WTC11 (cell line): Measurements from ENCODE around the gene TNS3. TPM values are rescaled to one million over a fixed set of nuclear protein-coding genes. Genes with fewer than 3 reads are reported as not detected.

Source experiments
- ATAC-seq: fragments of 200-7000 bp; cut with Tn5 transposase; 2 replicates; pipeline ENCODE4 v1.10.0; 2021; ENCODE audit warnings: mild to moderate bottlenecking, moderate library complexity
- CTCF ChIA-PET: fragments of 300-600 bp; sonication (Branson Sonifier 250); formaldehyde crosslinking; loops from one replicate; lab custom pipeline; 2021; ENCODE audit warnings: antibody characterized with exemption; lab: Charles Lee
- POLR2A ChIA-PET: fragments of 350-600 bp; sonication (Branson Sonifier 250); formaldehyde crosslinking; loops from one replicate; lab custom pipeline; 2021; ENCODE audit warnings: antibody characterized with exemption; lab: Charles Lee
- DNase-seq: peaks from one replicate; pipeline ENCODE4 v3.0.0; 2021; ENCODE audit warnings: low spot score
- H3K27ac Mint-ChIP-seq: 2 replicates; pipeline ENCODE4 v1.8.0; 2021; ENCODE audit warnings: mixed read lengths
- H3K27me3 Mint-ChIP-seq: 2 replicates; pipeline ENCODE4 v1.8.0; 2021; ENCODE audit warnings: low read depth, mild to moderate bottlenecking, moderate library complexity, mixed read lengths
- H3K36me3 Mint-ChIP-seq: 2 replicates; pipeline ENCODE4 v1.8.0; 2021; ENCODE audit warnings: mixed read lengths
- H3K4me1 Mint-ChIP-seq: 2 replicates; pipeline ENCODE4 v1.8.0; 2022; ENCODE audit warnings: mixed read lengths
- H3K4me3 Mint-ChIP-seq: 2 replicates; pipeline ENCODE4 v1.8.0; 2021; ENCODE audit warnings: mild to moderate bottlenecking, moderate library complexity, mixed read lengths
- H3K9me3 Mint-ChIP-seq: 2 replicates; pipeline ENCODE4 v1.8.0; 2021; ENCODE audit warnings: mixed read lengths
- ATF1 ChIP-seq: sonication (generic); formaldehyde crosslinking; IDR thresholded peaks from 2 replicates; pipeline ENCODE4 v1.8.1; 2023; ENCODE audit warnings: mild to moderate bottlenecking, moderate library complexity, missing genetic modification reagents
- ATF3 ChIP-seq: sonication (generic); formaldehyde crosslinking; conservative IDR thresholded peaks from 2 replicates; pipeline ENCODE4 v1.8.1; 2022; ENCODE audit warnings: mild to moderate bottlenecking, missing genetic modification reagents
- ELF4 ChIP-seq: sonication (generic); formaldehyde crosslinking; IDR thresholded peaks from 2 replicates; pipeline ENCODE4 v1.8.1; 2022; ENCODE audit warnings: low read depth, mild to moderate bottlenecking, moderate library complexity, missing genetic modification reagents
- GTF2I ChIP-seq: fragments of 250-450 bp; sonication (Bioruptor Pico); conservative IDR thresholded peaks from 2 replicates; pipeline ENCODE4 v1.4.0; 2021; ENCODE audit warnings: mild to moderate bottlenecking
- HMGA2 ChIP-seq: fragments of 250-450 bp; sonication (Bioruptor Pico); IDR thresholded peaks from 2 replicates; pipeline ENCODE4 v1.4.0; 2021; ENCODE audit warnings: mild to moderate bottlenecking, moderate library complexity
- IRF1 ChIP-seq: sonication (generic); formaldehyde crosslinking; IDR thresholded peaks from 2 replicates; pipeline ENCODE4 v1.8.0; 2023; ENCODE audit warnings: missing genetic modification reagents
- IRF2 ChIP-seq: sonication (generic); formaldehyde crosslinking; IDR thresholded peaks from 2 replicates; pipeline ENCODE4 v1.8.0; 2022; ENCODE audit warnings: low read depth, missing genetic modification reagents, borderline replicate concordance
- MYBL2 ChIP-seq: sonication (generic); formaldehyde crosslinking; IDR thresholded peaks from 2 replicates; pipeline ENCODE4 v1.8.1; 2023; ENCODE audit warnings: mild to moderate bottlenecking, moderate library complexity, missing genetic modification reagents
- NR2C2 ChIP-seq: sonication (generic); formaldehyde crosslinking; IDR thresholded peaks from 2 replicates; pipeline ENCODE4 v1.8.0; 2022; ENCODE audit warnings: mild to moderate bottlenecking, missing genetic modification reagents
- PRDM15 ChIP-seq: sonication (generic); formaldehyde crosslinking; IDR thresholded peaks from 2 replicates; pipeline ENCODE4 v1.8.0; 2022; ENCODE audit warnings: missing genetic modification reagents
- RORB ChIP-seq: fragments of 250-450 bp; sonication (Bioruptor Pico); IDR thresholded peaks from 2 replicates; pipeline ENCODE4 v1.9.0; 2021; ENCODE audit warnings: mild to moderate bottlenecking
- SMAD4 ChIP-seq: sonication (generic); formaldehyde crosslinking; IDR thresholded peaks from 2 replicates; pipeline ENCODE4 v1.8.0; 2022; ENCODE audit warnings: mild to moderate bottlenecking, missing genetic modification reagents
- SOX15 ChIP-seq: fragments of 250-450 bp; sonication (Bioruptor Pico); IDR thresholded peaks from 2 replicates; pipeline ENCODE4 v1.9.0; 2021; ENCODE audit warnings: mild to moderate bottlenecking
- ZBTB43 ChIP-seq: sonication (generic); formaldehyde crosslinking; IDR thresholded peaks from 2 replicates; pipeline ENCODE4 v1.8.1; 2023; ENCODE audit warnings: mild to moderate bottlenecking, missing genetic modification reagents
- ZNF232 ChIP-seq: sonication (generic); formaldehyde crosslinking; IDR thresholded peaks from 2 replicates; pipeline ENCODE4 v1.8.0; 2022; ENCODE audit warnings: mild to moderate bottlenecking, missing genetic modification reagents
- ZNF281 ChIP-seq: sonication (generic); formaldehyde crosslinking; IDR thresholded peaks from 2 replicates; pipeline ENCODE4 v1.8.0; 2023; ENCODE audit warnings: mild to moderate bottlenecking, missing genetic modification reagents
- total RNA-seq: library from RNA; stranded (reverse); gene quantifications from 3 replicates; pipeline ENCODE4 v1.2.3, GENCODE V29; 2021

TNS3 gene
- total RNA-seq, 1 experiment from 2014 or later: 37.7 TPM

GRCh38 chr7:47424523-47424922, 157.4 kb downstream of the TNS3 start:
- H3K4me1 Mint-ChIP-seq: peaks cover 3% of the 10 kb centered on the region; the same call in 1 of the 2 replicates
- no peak for ATAC-seq
- TF ChIP-seq ELF4 (CRISPR knock-in tag): no peak
- TF ChIP-seq ZNF281 (CRISPR knock-in tag): no peak
- no peak for TF ChIP-seq MYBL2
- no peak for TF ChIP-seq ATF1 (CRISPR knock-in tag)
- TF ChIP-seq IRF2 (CRISPR knock-in tag): no peak
- TF ChIP-seq RORB: no peak
- TF ChIP-seq GTF2I (CRISPR knock-in tag): no peak
- no peak for TF ChIP-seq PRDM15 (CRISPR knock-in tag)
- TF ChIP-seq SMAD4 (CRISPR knock-in tag): no peak
- TF ChIP-seq HMGA2 (CRISPR knock-in tag): no peak
- TF ChIP-seq ATF3 (CRISPR knock-in tag): no peak
- no peak for TF ChIP-seq SOX15 (CRISPR knock-in tag)
- TF ChIP-seq, all 79 proteins: peak for 0
- Mint-ChIP-seq H3K27me3 (no peaks in the 10 kb centered on the region), H3K9me3 (peaks cover 13% of the 10 kb centered on the region), H3K4me3 (no peak overlapping the region), H3K27ac (no peak overlapping the region), H3K36me3 (peaks cover 24% of the 10 kb centered on the region)
- DNase-seq: no peak
- CTCF ChIA-PET: no interaction called here
- POLR2A ChIA-PET: interaction anchor here (0.7 kb wide), 1 partner anchor 16 kb away, joined by 3 read pairs; no protein-coding TSS in a partner anchor

- Mint-ChIP-seq H3K27ac (no peak overlapping the region), H3K4me3 (no peak overlapping the region), H3K4me1 (peaks cover 10% of the 10 kb centered on the region), H3K36me3 (peaks cover 28% of the 10 kb centered on the region), H3K27me3 (no peaks in the 10 kb centered on the region), H3K9me3 (peaks cover 14% of the 10 kb centered on the region)
- DNase-seq: no peak
- ATAC-seq: no peak
- no peak for TF ChIP-seq IRF1 (CRISPR knock-in tag)
- TF ChIP-seq NR2C2: no peak
- TF ChIP-seq ZNF232 (CRISPR knock-in tag): no peak
- CTCF ChIA-PET: interaction anchor here (1.3 kb wide), 1 partner anchor 157 kb away, joined by 3 read pairs; no protein-coding TSS in a partner anchor
- POLR2A ChIA-PET: no interaction called here
Observed at GRCh38 chr7:47423196-47423595, 158.7 kb downstream of the TNS3 start.

GRCh38 chr7:47422611-47423010, 159.3 kb downstream of the TNS3 start:
- DNase-seq (no peak), ATAC-seq (no peak)
- ChIA-PET POLR2A (no interaction called here), CTCF (interaction anchor here (1.3 kb wide), 1 partner anchor 156 kb away, joined by 3 read pairs; no protein-coding TSS in a partner anchor)
- peaks cover 14% of the 10 kb centered on the region for H3K9me3 Mint-ChIP-seq
- peaks cover 10% of the 10 kb centered on the region for H3K4me1 Mint-ChIP-seq
- no peak overlapping the region for H3K4me3 Mint-ChIP-seq
- H3K36me3 Mint-ChIP-seq: peaks cover 28% of the 10 kb centered on the region
- H3K27ac Mint-ChIP-seq: no peak overlapping the region
- TF ChIP-seq ZBTB43 (CRISPR knock-in tag) (no peak), ATF3 (CRISPR knock-in tag) (no peak)
- no peaks in the 10 kb centered on the region for H3K27me3 Mint-ChIP-seq
